GM18873 (cell line): ENCODE measurements around the gene CPA5.

Source experiments
- ATAC-seq: cut with Tn5 transposase; IDR thresholded peaks from one replicate; pipeline ENCODE4 v1.9.1; 2021; ENCODE audit warnings: mild to moderate bottlenecking, moderate library complexity, moderate number of reproducible peaks; ENCODE audit not compliant: unreplicated experiment, low FRiP score

Gene CPA5

GRCh38 chr7:130393841-130394411 is 49.3 kb downstream of the CPA5 start:
- no peak for ATAC-seq

DNA sequence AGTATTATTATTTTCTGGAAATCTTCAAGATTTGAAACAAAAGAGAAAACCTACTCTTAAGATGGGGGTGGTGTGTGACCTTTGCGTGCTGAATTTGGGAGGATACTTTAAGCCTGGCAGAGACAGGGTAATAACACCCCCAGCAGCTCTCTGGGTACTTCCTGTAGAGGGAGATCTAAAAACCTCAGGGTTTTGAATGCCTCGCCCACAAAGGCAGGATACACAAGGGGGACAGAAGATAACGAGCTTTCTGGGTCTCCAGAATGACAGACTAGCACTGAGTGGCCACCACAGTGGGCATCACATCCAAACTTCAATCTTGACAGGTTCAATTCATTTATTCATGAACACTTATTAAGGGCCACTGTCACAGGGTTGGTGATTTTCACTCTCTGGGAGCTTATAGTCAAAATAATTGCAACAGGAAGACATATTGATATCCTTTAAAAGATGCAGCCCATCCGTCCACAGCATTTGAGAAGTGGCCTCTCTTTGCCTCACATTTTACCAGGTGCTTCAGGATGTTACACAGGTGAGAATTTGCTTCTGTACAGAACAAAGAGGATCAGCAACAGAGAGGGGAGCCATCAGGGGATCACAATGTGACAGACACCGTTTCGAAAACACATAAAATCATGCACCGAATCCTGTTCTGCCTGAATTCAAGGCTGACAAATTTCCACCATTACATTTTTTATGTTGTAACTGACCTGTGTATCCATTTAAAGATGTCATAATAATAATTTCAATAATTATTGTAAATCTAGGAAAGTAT is 50.0 kb downstream of the CPA5 start:
- no peak for ATAC-seq

DNA sequence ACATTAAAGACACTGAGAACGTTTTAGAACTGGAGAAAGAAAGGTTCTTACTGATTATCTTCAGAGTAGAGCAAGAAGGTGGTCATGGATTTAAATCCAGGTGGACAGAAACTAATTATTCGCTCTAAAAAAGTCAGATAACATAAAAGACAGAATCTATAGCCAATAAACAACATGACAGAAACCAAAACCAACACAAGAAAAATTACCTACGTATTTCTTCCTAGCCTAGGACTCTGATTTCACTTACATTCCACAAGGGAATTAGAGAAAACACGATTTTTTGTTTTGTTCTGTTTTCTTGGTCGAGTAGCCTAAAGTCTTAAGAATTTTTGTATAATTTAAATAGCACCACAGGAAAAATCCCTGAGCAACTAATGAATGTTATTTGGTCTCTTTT is 50.8 kb downstream of the CPA5 start:
- ATAC-seq = no peak

DNA sequence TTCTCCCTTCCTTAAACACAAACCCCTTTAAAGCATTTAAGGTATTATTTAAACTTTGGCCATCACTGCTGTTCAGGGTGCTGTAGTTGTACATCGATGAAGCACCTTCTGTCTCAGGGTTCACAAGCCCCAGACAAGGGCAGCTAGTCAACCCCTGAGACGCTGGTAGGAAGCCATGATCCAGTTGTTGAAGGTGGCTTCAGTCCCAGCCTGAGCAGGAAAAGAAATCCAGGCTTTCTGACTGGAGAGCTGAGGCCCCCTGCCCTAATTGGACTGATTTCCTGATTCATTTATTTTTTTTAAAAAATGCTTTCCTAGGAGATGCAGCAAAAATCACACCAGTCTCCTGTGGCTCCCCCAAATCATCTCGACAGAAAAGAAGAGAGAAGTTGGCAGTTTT is 51.5 kb downstream of the CPA5 start:
- no peak for ATAC-seq

GRCh38 chr7:130397051-130397757 is 52.6 kb downstream of the CPA5 start:
- ATAC-seq = no peak

GRCh38 chr7:130397758-130398073 is 53.1 kb downstream of the CPA5 start:
- no peak for ATAC-seq

DNA sequence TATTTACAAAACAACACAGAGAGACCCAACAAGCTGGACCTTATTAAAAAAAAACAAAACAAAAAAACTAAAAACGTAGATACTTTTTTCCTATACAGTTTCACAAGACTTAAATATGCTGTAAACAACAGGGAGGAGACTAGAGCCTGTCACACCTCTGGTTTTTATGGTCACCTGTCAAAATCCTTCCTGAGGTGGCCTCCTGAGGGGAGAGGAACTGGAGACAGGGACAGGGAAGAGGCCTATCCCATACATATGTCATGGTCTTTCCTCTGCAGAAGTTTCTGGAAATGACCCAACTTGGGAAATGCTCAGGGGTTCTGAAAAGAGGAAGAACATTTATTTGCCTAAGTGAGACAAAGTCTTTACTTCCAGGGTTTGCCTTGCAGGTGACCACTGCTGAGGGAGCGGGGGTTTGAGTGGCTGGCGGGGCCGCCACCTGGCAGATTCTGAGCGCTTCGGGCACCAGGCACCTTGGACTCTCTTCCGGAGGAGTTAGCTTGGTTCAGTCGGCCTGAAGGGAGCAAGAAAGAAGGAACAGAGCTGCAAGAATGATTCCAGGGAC is 54.0 kb downstream of the CPA5 start:
- no peak for ATAC-seq

DNA sequence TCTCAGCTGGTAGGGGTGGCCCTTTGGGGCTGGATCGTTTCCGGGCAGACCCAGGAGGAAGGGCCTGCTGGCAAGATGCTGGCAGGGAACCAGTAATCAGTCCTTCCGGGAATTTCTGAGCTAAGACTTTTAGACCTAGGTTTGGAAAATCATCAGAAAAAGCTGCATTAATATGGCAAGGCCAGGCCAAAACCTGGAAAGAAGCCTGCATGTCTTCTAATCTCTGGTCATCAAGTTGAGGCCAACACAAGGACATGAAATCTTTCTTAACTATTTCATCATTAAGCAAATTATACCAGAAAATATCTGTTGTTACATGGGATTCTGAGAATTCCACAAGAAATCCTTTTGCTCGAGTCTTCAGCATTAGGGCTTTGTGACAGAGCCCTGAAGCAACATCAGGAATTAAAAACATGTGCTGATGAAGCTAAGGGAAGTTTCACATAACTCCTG is 55.5 kb downstream of the CPA5 start:
- ATAC-seq = no peak

DNA sequence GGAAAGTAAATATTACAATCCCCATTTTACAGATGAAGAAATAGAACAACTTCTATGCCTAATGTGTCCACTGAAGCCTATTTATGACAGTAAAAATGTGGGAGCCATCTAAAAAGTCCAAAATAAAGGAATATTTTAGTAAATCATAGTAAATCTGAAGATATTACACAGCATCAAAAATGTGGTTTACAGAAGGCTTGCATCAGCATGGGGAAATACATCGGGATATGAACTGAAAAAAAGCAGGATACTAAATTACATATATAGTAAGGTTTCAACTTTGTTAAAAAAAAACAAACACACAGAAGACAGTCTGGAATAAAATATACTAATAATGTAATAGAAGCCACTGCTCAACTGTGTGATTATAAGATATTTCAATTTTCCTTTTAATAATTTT is 56.5 kb downstream of the CPA5 start:
- ATAC-seq = no peak

DNA sequence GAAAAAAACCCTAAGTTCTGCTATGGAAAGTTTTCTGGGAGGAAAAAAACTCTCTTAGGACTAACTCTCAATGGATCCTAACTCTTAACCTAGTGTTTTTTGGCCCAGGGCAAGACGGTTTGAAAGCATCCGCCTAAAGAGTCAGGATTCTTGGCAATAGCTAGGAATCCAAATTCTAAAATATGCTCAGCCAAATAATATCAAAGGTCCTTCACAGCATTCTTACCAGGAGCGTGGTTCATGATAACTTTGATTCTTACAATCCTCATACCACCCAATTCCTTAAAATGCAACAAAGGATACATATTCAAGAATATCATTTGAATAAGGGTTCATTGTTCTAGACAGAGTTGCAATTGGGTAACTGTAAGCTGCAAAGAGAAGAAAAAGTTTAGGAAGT is 57.0 kb downstream of the CPA5 start:
- no peak for ATAC-seq

- ATAC-seq = no peak
These were observed 60.4 kb downstream of the CPA5 start for GRCh38 chr7:130405003-130405402.

GRCh38 chr7:130409067-130409711 is 64.6 kb downstream of the CPA5 start:
- ATAC-seq = no peak

GRCh38 chr7:130409712-130410072 is 65.1 kb downstream of the CPA5 start:
- no peak for ATAC-seq

DNA sequence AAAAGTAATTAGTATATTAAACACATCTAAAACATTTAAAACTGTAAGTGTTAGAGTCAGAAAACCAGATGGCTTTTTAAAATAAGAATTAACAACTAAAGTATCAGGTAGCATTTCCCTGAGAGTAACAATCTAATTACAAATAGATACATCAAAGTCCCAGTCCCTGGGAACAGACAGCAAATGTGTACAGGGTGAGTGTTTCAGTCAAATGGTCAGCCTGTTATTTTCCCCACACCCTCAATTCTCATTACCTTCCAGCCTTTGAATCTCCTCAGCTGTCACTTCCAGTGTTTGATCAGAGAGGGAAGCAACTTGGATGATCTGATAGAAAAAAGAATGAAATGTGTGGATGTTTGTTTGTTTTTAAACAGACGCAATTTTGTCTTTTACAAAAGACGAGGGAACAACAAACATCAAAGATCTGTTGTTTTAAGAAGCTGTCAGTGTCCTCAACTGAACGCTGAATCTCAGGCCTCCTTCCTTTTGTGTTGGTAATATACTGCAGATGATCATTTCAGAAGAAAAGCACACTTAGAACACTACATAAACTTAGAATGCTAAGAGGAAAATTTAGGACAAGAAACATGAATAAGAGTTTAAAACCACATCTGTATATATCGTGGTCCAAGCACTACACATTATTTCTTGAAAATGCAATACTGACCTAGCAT is 66.4 kb downstream of the CPA5 start:
- ATAC-seq = no peak

DNA sequence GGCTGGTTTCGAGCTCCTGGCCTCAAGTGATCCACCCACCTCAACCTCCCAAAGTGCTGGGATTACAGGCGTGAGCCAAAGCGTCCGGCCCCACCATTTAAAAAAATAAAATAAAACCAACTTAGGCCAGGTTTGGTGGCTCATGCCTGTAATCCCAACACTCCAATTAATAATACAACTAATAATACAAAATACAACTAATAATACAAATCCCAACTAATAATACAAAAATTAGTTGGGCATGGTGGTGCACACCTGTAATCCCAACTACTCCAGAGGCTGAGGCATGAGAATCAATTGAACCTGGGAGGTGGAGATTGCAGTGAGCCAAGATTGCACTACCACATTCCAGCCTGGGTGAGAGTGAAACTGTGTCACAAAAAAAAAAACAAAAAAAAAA is 68.6 kb downstream of the CPA5 start:
- no peak for ATAC-seq

GRCh38 chr7:130415006-130415405 is 70.4 kb downstream of the CPA5 start:
- no peak for ATAC-seq

DNA sequence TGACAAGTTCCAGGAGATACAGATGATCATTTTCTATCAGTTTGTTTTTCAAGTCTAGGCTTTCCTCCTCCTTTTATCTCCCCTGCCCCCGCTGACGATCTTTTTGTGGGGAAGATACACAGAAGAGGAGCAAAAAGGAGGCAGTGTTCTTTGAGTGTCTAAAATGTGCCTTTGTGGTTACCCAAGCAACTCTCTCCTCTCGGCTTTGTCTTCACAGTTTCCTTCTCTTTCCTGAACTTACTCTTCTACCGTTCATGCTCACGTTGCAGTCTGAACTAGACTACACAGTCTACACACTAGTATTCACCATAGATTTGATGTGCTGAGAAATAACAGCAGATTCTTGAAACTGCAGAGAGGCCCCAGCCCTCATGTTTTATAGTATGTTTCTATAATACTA is 72.6 kb downstream of the CPA5 start:
- ATAC-seq = no peak

DNA sequence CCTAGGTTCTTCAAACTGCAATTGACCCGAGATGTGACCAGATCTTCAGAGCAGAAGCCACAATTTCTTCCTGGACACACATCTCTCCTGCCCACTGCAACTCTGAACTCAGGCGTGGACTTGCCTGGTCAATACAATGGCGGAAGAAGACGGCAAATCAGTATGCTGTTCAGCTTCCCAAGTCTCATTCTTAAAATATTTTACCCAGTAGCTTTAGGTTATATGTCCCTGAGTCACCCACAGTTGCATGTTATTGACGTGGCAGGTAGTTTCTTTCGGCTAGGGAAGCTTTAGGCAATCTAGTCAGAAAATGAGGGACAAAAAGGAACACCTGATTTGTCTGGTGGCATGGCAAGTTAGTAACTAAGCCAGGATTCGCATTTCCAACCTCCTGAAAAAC is 73.7 kb downstream of the CPA5 start:
- ATAC-seq = no peak
